GM12878 (cell line): ENCODE measurements around the gene KMT2E. TPM values are rescaled to one million over a fixed set of nuclear protein-coding genes. Genes with fewer than 3 reads are reported as not detected.

Source experiments
- ATAC-seq: fragments of 200-7000 bp; cut with Tn5 transposase; 3 replicates; pipeline ENCODE4 v1.9.1; 2020; ENCODE audit warnings: mild to moderate bottlenecking, moderate library complexity
- BruUV-seq: library from RNA; stranded (reverse); fragments of 400-500 nt; replicated peaks from 2 replicates; lab custom pipeline; 2021; lab: Mats Ljungman, UMichigan
- CTCF ChIA-PET: fragments of 300-600 bp; sonication (Branson Sonifier 250); formaldehyde crosslinking; extraction: SDS; loops from one replicate; lab custom pipeline; 2021; ENCODE audit warnings: inconsistent platforms; lab: Yijun Ruan, JAX
- POLR2A ChIA-PET: fragments of 350-600 bp; formaldehyde crosslinking; extraction: SDS; loops from one replicate; lab custom pipeline; 2021; ENCODE audit warnings: inconsistent platforms; lab: Charles Lee
- RAD21 ChIA-PET: fragments of 300-600 bp; sonication (Branson Sonifier 250); formaldehyde crosslinking; loops from one replicate; lab custom pipeline; 2023; ENCODE audit warnings: antibody characterized with exemption; ENCODE audit not compliant: unreplicated experiment; lab: Charles Lee
- SMC1A ChIA-PET: fragments of 300-600 bp; sonication (Branson Sonifier 250); formaldehyde crosslinking; loops from one replicate; lab custom pipeline; 2023; ENCODE audit not compliant: unreplicated experiment, uncharacterized antibody; lab: Charles Lee
- DNase-seq: peaks from one replicate; pipeline ENCODE4 v3.0.0-alpha.2; 2011; ENCODE audit warnings: low read depth, low spot score
- FAIRE-seq: peaks from 3 replicates; lab custom pipeline; 2011; peaks lifted over from hg19 to GRCh38; lab: Jason Lieb, UNC
- H2AFZ ChIP-seq: 2 replicates; pipeline ENCODE4 v1.6.0; 2011; ENCODE audit warnings: low read depth, low read length, control low read depth; ENCODE audit not compliant: control insufficient read depth
- H3K27ac ChIP-seq: 2 replicates; pipeline ENCODE4 v1.5.1; 2011; ENCODE audit warnings: control low read depth; ENCODE audit not compliant: control insufficient read depth, insufficient read depth
- H3K27me3 ChIP-seq, 2 experiments: replicated peaks in 1 of 2; 2 replicates each; pipeline versions ENCODE4 v1.6.0 to v1.6.1; 2011; ENCODE audit warnings: low read length in 1 of 2; ENCODE audit not compliant: control insufficient read depth in 2 of 2, insufficient read depth in 2 of 2
- H3K36me3 ChIP-seq, 2 experiments: 2 replicates each; pipeline ENCODE4 v1.5.1; 2011; ENCODE audit warnings: low read length in 1 of 2; ENCODE audit not compliant: control insufficient read depth in 2 of 2, insufficient read depth in 2 of 2
- H3K4me1 ChIP-seq: 2 replicates; pipeline ENCODE4 v1.6.1; 2011; ENCODE audit warnings: mild to moderate bottlenecking, low read length, moderate library complexity, mixed read lengths; ENCODE audit not compliant: control insufficient read depth, insufficient read depth
- H3K4me2 ChIP-seq: 2 replicates; pipeline ENCODE4 v1.6.0; 2011; ENCODE audit warnings: control low read depth; ENCODE audit not compliant: control insufficient read depth, insufficient read depth
- H3K4me3 ChIP-seq: fragments of 200-600 bp; sonication (generic); 2 replicates; pipeline ENCODE4 v1.5.1; 2016
- H3K79me2 ChIP-seq: 2 replicates; pipeline ENCODE4 v1.6.0; 2011; ENCODE audit warnings: low read length; ENCODE audit not compliant: control insufficient read depth, insufficient read depth
- H3K9ac ChIP-seq: 2 replicates; pipeline ENCODE4 v1.8.0; 2011; ENCODE audit warnings: low read length, control low read depth, mixed read lengths; ENCODE audit not compliant: control insufficient read depth, insufficient read depth
- H3K9me3 ChIP-seq: replicated peaks from 3 replicates; pipeline ENCODE4 v1.5.1; 2011; ENCODE audit warnings: mild to moderate bottlenecking, low read length; ENCODE audit not compliant: control insufficient read depth, insufficient read depth
- H4K20me1 ChIP-seq: 2 replicates; pipeline ENCODE4 v1.6.0; 2011; ENCODE audit not compliant: control insufficient read depth, insufficient read depth
- CHD1 ChIP-seq: IDR thresholded peaks from 2 replicates; pipeline ENCODE4 v1.6.1; 2012; ENCODE audit warnings: low read depth, low read length, improper control_type of control experiment
- FOXM1 ChIP-seq: IDR thresholded peaks from 2 replicates; pipeline ENCODE4 v1.6.1; 2012; ENCODE audit warnings: low read depth, mild to moderate bottlenecking, inconsistent platforms, low read length, moderate library complexity
- HDAC6 ChIP-seq: fragments of 200-600 bp; sonication (generic); IDR thresholded peaks from one replicate; pipeline ENCODE4 v1.8.0; 2017; ENCODE audit warnings: antibody characterized with exemption; ENCODE audit not compliant: unreplicated experiment
- HDGF ChIP-seq: fragments of 450-650 bp; IDR thresholded peaks from 2 replicates; pipeline ENCODE4 v1.6.1; 2016; ENCODE audit warnings: antibody characterized with exemption
- JUNB ChIP-seq: IDR thresholded peaks from 2 replicates; pipeline ENCODE4 v1.6.1; 2016; ENCODE audit warnings: antibody characterized with exemption, mild to moderate bottlenecking
- KAT2A ChIP-seq: conservative IDR thresholded peaks from 2 replicates; pipeline ENCODE4 v1.6.1; 2011; ENCODE audit warnings: low read depth, low read length; ENCODE audit not compliant: control insufficient read depth
- MXI1 ChIP-seq: fragments of 150-350 bp; IDR thresholded peaks from 2 replicates; pipeline ENCODE4 v1.6.1; 2011; ENCODE audit warnings: low read depth, mild to moderate bottlenecking, inconsistent platforms, low read length, improper control_type of control experiment
- PAX5 ChIP-seq: IDR thresholded peaks from 2 replicates; pipeline ENCODE4 v1.6.1; 2011; ENCODE audit warnings: low read depth, low read length, borderline replicate concordance
- PAX8 ChIP-seq: fragments of 450-650 bp; IDR thresholded peaks from 2 replicates; pipeline ENCODE4 v1.6.1; 2017; ENCODE audit warnings: mild to moderate bottlenecking, moderate library complexity
- POLR2A ChIP-seq: IDR thresholded peaks from 2 replicates; pipeline ENCODE4 v1.6.1; 2011; ENCODE audit warnings: low read depth, mild to moderate bottlenecking, low read length
- RBBP5 ChIP-seq: fragments of 200-600 bp; sonication (generic); conservative IDR thresholded peaks from 2 replicates; pipeline ENCODE4 v1.6.1; 2016
- REST ChIP-seq: IDR thresholded peaks from 2 replicates; pipeline ENCODE4 v1.6.1; 2012; ENCODE audit warnings: mild to moderate bottlenecking, low read depth, low read length
- SIX5 ChIP-seq: IDR thresholded peaks from 2 replicates; pipeline ENCODE4 v1.6.1; 2011; ENCODE audit warnings: mild to moderate bottlenecking, low read depth, low read length, moderate library complexity; ENCODE audit not compliant: severe bottlenecking
- SRF ChIP-seq, 2 experiments: IDR thresholded peaks; 2 replicates each; pipeline ENCODE4 v1.6.1; 2011; ENCODE audit warnings: low read depth in 2 of 2, low read length in 2 of 2, mild to moderate bottlenecking in 1 of 2, moderate library complexity in 1 of 2
- YY1 ChIP-seq: IDR thresholded peaks from 2 replicates; pipeline ENCODE4 v1.6.1; 2011; ENCODE audit warnings: low read depth, mild to moderate bottlenecking, low read length
- ZNF687 ChIP-seq: fragments of 450-650 bp; IDR thresholded peaks from 2 replicates; pipeline ENCODE4 v1.6.1; 2017; ENCODE audit warnings: mild to moderate bottlenecking, moderate library complexity
- WGBS: methylation state at CpG from one replicate; pipeline ENCODE4 v1.1.6; 2016; ENCODE audit warnings: low lambda C conversion rate; ENCODE audit not compliant: insufficient replicate concordance, insufficient coverage; ENCODE audit errors: missing lambda C conversion rate; 5-methylcytosine and 5-hydroxymethylcytosine counted together
- in situ Hi-C: fragments of 300-500 bp; cut with MboI; formaldehyde crosslinking; loops from 9 replicates; pipeline ENCODE4 v1.14.3; 2018; ENCODE audit warnings: mixed read lengths
- intact Hi-C: fragments of 100-400 bp; cut with micrococcal nuclease; formaldehyde crosslinking; loops from one replicate; pipeline ENCODE4 v1.14.2; 2022; ENCODE audit not compliant: unreplicated experiment
- polyA plus RNA-seq, 11 experiments: library from polyadenylated mRNA; depleted of rRNA in 4 of 11; unstranded in 6 of 11; stranded (reverse) in 5 of 11; fragments of >200 nt; fragmentation: Nextera tagmentation in 4 of 11; fragmentation: Illumina TruSeq in 1 of 11; extraction: Ambion mirVana in 4 of 11; extraction: Trizol in 1 of 11; gene quantifications; 1 replicate in 1 of 11; 2 replicates in 10 of 11; pipeline versions ENCODE4 v1.2.1 to v1.2.3, GENCODE V29; 2011 to 2016; ENCODE audit warnings: inconsistent platforms in 2 of 11, missing spikeins in 2 of 11, low read depth in 1 of 11
- total RNA-seq, 4 experiments: library from RNA; depleted of rRNA in 3 of 4; stranded (reverse); fragments of >200 nt in 3 of 4; fragmentation: Illumina TruSeq in 1 of 4; extraction: Trizol in 1 of 4; gene quantifications; 2 replicates each; pipeline versions ENCODE4 v1.2.1 to v1.2.3, GENCODE V29; 2013 to 2021
- TF ChIP-seq, protein P1 (sequence below): IDR thresholded peaks from 2 replicates; pipeline ENCODE4 v1.6.1; 2011; ENCODE audit warnings: low read depth, mild to moderate bottlenecking, low read length, moderate library complexity, borderline replicate concordance; ENCODE audit errors: extremely low read depth
- TF ChIP-seq, protein P2 (sequence below): IDR thresholded peaks from 2 replicates; pipeline ENCODE4 v1.6.1; 2011; ENCODE audit warnings: mild to moderate bottlenecking, low read depth, low read length, moderate library complexity; ENCODE audit not compliant: insufficient replicate concordance

KMT2E gene
- total and polyA plus RNA-seq, 10 of the 15 experiments (the other 5 are each of a cell fraction or from before 2014, with no cell fraction given), result 13.2 to 68.1 (median 34.1) TPM

- ChIA-PET POLR2A (no interaction called here), RAD21 (no interaction called here), CTCF (no interaction called here), SMC1A (interaction anchor here (0.7 to 1.5 kb wide), 2 partner anchors 8 to 334 kb away, joined by 3 to 6 read pairs; no protein-coding TSS in a partner anchor)
- no peak overlapping the region for H3K9ac ChIP-seq
- FAIRE-seq (no peak), ATAC-seq (no peak), DNase-seq (no peak)
- H3K9me3 ChIP-seq, result no peaks in the 10 kb centered on the region
- in situ Hi-C loops, result no loop called here
- intact Hi-C loops, result no loop called here
- no peak overlapping the region for H3K4me2 ChIP-seq
- H2AFZ ChIP-seq, result no peak overlapping the region
- peaks cover 5 to 11% of the 10 kb centered on the region in 2 experiments for H3K36me3 ChIP-seq
- no peaks in the 10 kb centered on the region for H3K4me1 ChIP-seq
- no TSS peak for BruUV-seq
- no peaks in the 10 kb centered on the region for H4K20me1 ChIP-seq
- TF ChIP-seq KAT2A (no peak), PAX8 (no peak), REST (no peak), FOXM1 (no peak), PAX5 (no peak), HDGF (no peak), SIX5 (no peak), JUNB (no peak), RBBP5 (no peak), ZNF687 (no peak), POLR2A (no peak), CHD1 (no peak), SRF (IDR thresholded peaks at IDR 0.05; ENCODE audit: low read depth in 2 of 2, low read length in 2 of 2) (no peak), YY1 (no peak), HDAC6 (no peak), MXI1 (no peak)
- TF ChIP-seq, protein P1, sequence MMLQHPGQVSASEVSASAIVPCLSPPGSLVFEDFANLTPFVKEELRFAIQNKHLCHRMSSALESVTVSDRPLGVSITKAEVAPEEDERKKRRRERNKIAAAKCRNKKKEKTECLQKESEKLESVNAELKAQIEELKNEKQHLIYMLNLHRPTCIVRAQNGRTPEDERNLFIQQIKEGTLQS, result no peak
- TF ChIP-seq, protein P2, sequence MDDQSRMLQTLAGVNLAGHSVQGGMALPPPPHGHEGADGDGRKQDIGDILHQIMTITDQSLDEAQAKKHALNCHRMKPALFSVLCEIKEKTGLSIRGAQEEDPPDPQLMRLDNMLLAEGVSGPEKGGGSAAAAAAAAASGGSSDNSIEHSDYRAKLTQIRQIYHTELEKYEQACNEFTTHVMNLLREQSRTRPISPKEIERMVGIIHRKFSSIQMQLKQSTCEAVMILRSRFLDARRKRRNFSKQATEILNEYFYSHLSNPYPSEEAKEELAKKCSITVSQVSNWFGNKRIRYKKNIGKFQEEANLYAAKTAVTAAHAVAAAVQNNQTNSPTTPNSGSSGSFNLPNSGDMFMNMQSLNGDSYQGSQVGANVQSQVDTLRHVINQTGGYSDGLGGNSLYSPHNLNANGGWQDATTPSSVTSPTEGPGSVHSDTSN, result no peak
- WGBS, result 96% methylated on average over 4 of the region's 4 CpGs
- H3K79me2 ChIP-seq, result no peaks in the 10 kb centered on the region
- H3K27ac ChIP-seq, result no peak overlapping the region
- H3K4me3 ChIP-seq, result no peak overlapping the region
- no peaks in the 10 kb centered on the region for H3K27me3 ChIP-seq
These were observed 123.9 kb downstream of the KMT2E start for GRCh38 chr7:105137898-105138297.
